Measurements from ENCODE around the gene HTRA1. TPM values are rescaled to one million over a fixed set of nuclear protein-coding genes. Genes with fewer than 3 reads are reported as not detected.

Gene HTRA1
- polyA plus RNA-seq, 3 donors = 206 to 214 (median 207) TPM

GRCh38 chr10:122550427-122550826, 89.1 kb downstream of the HTRA1 start:
- no peak for DNase-seq (ENCODE audit: low read depth in 3 of 3, low spot score in 2 of 3)

DNA sequence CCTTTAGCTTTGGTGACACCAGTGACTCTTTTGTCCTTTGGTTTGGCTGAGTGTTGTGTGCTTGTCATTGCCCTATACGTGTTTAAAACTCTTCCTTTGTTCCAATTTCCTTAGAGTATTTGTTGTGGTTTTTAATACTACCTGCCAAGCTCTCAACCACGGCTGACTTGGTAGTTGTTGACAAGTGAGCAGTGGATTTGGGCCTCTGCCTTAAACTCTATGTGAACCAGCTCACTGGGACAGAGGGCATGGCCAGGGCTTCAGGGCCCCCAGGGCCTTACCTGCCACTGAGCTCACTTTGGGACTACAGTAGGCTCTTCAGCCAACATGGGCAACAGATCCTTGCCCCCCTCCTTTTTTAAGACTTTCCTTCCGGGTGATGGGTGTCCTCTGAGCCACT, 89.6 kb downstream of the HTRA1 start:
- no peak for DNase-seq (ENCODE audit: low read depth in 3 of 3, low spot score in 2 of 3)

DNA sequence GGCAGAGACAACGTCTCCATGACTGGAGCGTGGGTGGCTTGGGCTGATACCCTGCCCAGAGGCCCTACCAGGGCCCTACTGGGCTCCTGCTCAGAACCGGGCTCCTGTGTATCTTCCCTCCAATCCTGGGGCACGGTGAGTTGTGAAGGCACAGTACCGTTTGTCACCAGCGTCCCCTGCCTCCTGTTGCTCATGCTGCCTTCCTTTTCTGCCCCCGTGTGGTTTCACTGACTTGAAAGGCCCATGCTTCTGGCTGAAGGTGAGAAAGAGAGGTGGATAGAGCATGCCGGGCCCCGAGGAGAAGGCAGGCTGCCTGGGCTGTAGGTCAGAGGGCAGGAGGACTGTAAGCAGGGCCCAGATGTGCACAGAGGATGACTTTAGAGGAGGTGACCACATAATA, 90.1 kb downstream of the HTRA1 start:
- DNase-seq (ENCODE audit: low read depth in 3 of 3, low spot score in 2 of 3) = no peak

GRCh38 chr10:122553341-122553740, 92.0 kb downstream of the HTRA1 start:
- DNase-seq (ENCODE audit: low read depth in 3 of 3, low spot score in 2 of 3) = no peak

DNA sequence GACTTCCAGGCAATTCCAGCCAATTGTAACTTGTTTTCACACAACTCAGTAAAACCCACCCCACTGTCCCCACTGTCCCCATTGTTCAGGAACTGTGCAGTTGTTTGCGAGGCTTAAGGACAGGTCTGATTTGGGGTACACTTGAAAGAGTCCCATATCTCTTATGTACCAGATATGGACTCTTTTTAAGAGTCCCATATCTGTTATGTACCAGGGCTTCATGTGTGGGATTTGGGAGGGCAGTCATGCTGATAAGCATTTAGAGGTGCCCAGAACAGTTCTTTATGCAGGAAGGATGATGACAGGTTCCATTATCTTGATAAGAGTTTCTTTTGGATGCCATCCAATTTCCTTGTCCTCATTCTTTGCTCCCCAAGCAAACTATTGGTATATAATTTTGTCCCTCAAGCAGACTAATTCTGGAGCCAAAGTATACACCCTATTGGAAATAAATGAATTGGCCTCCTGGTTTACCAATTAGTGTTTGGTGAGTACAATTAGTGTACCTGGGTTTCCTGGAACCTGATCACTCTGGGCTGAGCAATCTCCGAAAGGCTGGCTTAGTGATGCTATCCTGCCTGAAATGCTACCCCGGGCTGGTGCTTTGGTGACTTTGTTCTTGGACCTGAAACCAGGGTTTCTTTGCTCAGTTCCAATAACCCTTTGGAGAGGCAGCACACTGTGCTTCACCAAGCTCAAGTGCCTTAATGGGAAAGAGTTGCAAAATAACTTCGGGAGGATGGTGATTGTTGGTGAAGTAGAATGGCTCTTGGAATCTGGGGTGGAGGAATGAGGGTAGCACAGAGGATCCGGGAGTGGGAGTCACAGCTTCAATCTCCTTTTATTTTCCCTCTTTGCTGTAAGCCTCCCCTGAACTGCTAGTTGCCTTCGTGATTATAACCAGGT, 93.0 kb downstream of the HTRA1 start:
- DNase-seq (ENCODE audit: low read depth in 3 of 3, low spot score in 2 of 3) = no peak

- DNase-seq (ENCODE audit: low read depth in 3 of 3, low spot score in 2 of 3) = no peak
These were observed 94.1 kb downstream of the HTRA1 start for GRCh38 chr10:122555442-122555841.

DNA sequence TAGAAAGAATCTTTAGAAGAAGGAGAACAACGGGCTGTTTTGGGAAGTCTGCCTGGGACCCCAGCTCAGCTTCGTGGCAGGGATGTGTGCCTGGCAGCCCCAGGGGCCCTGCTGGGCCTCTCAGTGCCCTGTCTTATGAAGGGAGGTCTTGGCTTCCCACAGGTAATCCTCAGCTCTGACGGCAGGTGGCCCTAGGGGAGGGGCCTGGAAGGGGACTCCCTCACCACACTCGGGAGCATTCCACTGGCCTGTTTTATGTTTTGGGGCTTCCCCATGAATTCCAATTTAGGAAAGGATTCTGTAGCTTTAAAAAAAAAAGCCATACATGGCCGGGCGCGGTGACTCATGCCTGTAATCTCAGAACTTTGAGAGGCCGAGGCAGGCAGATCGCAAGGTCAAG, 96.2 kb downstream of the HTRA1 start:
- DNase-seq (ENCODE audit: low read depth in 3 of 3, low spot score in 2 of 3) = no peak

- no peak for DNase-seq (ENCODE audit: low read depth in 3 of 3, low spot score in 2 of 3)
These were observed 97.1 kb downstream of the HTRA1 start for GRCh38 chr10:122558452-122558851.

DNA sequence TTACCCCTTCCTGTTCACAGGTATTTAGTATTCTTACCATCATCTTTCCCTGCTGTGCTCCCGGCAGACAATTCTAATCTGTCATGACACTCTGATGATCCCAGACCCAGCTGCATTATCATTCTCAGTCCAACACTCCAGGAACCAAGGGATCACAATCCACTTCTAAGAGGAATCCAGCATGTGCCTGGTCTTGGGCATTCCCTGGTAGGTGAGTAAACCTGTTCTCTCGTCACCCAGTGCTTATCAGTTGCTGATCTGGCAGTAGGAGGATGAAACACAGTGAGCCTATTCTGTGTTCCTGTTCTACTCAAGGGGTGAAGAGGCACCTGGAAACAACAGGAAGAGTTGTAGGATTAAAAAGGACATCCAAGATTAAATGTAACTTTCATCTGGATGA, 97.9 kb downstream of the HTRA1 start:
- no peak for DNase-seq (ENCODE audit: low read depth in 3 of 3, low spot score in 2 of 3)

- DNase-seq (ENCODE audit: low read depth in 3 of 3, low spot score in 2 of 3) = no peak
These were observed 99.0 kb downstream of the HTRA1 start, which contains the start of gene DMBT1 for GRCh38 chr10:122560279-122560804. Gene DMBT1, plus strand, starts transcription at chr10:122560754. Its CDS starts 17 bp downstream, at chr10:122560771.

DNA sequence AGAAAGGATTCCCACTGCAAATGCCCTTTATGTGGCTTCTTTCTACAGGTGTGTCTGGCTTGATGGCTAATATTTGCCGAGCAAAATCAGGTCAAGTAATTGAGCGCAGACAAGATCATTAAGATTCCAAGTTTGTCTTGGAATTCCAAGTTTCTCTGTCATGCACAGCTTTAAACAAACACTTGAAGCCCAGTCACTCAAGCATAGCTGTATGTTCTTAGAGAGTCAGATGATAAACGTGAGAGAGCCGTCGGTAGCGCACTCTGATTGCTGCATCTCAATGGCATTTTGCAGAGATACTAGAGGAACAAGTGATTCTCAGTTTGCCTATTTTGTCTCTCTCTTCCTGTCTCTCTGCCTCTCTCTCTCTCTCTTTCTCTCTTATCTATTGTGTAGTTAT, 99.9 kb downstream of the HTRA1 start:
- no peak for DNase-seq (ENCODE audit: low read depth in 3 of 3, low spot score in 2 of 3)

- DNase-seq (ENCODE audit: low read depth in 3 of 3, low spot score in 2 of 3) = no peak
These were observed 100.4 kb downstream of the HTRA1 start for GRCh38 chr10:122561792-122562191.

Other genes starting within 250 kb of the HTRA1 start
- gene BTBD16, start 190.3 kb upstream of the HTRA1 start, polyA plus RNA-seq (ENCODE audit: insufficient read length in 3 of 3) = 1 to 10 TPM in 1 of 3 donors, under 1 TPM in 2; 0.36 to 1.6 (median 0.60) TPM
- gene PLEKHA1, start 86.8 kb upstream of the HTRA1 start, polyA plus RNA-seq (ENCODE audit: insufficient read length in 3 of 3) = 100 to 1,000 TPM in 1 of 3 donors, 10 to 100 TPM in 2; 91.8 to 105 (median 94.5) TPM
- gene ARMS2, start 6.9 kb upstream of the HTRA1 start, polyA plus RNA-seq (ENCODE audit: insufficient read length in 3 of 3) = under 1 TPM in 1 of 3 donors, not detected in 2; 0.19 TPM
- gene DMBT1, start 99.2 kb downstream of the HTRA1 start, polyA plus RNA-seq (ENCODE audit: insufficient read length in 3 of 3) = under 1 TPM in 2 of 3 donors, not detected in 1; 0.04 to 0.08 TPM
- not detected for gene C10orf120, start 238.3 kb downstream of the HTRA1 start, polyA plus RNA-seq (ENCODE audit: insufficient read length in 3 of 3)